DOHH2 (cell line): Measurements from ENCODE around the gene PTPN18.

Source experiments
- EZH2phosphoT487 ChIP-seq: fragments of 200-600 bp; sonication (generic); IDR thresholded peaks from 2 replicates; pipeline ENCODE4 v1.6.1; 2017; ENCODE audit warnings: borderline replicate concordance, mild to moderate bottlenecking, antibody characterized with exemption, low read length, moderate library complexity, mixed read lengths
- TF ChIP-seq, protein P1 (sequence below): fragments of 200-600 bp; sonication (generic); IDR thresholded peaks from one replicate; pipeline ENCODE4 v1.5.1; 2014; ENCODE audit warnings: antibody characterized with exemption, mild to moderate bottlenecking, low read depth, low read length; ENCODE audit not compliant: poor library complexity, severe bottlenecking

DNA sequence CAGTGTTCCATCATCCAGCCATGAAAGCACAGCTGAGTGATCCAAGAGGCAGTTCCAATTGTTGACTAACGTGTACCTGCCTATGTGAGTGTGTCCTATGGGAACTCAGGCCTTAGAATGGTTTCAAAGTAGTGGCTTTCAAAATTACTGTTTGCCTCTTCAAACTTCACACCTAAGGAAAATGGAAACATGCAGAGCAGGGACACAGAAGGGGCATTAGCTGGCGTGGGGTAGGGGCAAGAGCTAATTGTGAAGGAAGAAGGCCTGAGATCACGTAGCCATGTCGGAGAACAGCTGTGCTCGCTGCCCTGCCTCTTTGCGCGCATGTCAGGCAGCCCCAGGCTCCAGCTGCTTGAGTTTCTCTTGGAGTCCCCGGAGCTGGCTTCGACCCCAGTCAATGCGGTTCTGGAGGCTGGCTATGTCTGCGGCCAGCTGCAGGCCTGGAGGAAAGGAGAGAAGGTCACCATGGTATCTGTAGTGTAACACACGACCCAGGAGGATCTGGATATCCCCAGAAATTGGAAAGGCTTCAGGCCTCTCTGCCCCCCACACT, 17.0 kb upstream of the PTPN18 start:
- TF ChIP-seq, protein P1, sequence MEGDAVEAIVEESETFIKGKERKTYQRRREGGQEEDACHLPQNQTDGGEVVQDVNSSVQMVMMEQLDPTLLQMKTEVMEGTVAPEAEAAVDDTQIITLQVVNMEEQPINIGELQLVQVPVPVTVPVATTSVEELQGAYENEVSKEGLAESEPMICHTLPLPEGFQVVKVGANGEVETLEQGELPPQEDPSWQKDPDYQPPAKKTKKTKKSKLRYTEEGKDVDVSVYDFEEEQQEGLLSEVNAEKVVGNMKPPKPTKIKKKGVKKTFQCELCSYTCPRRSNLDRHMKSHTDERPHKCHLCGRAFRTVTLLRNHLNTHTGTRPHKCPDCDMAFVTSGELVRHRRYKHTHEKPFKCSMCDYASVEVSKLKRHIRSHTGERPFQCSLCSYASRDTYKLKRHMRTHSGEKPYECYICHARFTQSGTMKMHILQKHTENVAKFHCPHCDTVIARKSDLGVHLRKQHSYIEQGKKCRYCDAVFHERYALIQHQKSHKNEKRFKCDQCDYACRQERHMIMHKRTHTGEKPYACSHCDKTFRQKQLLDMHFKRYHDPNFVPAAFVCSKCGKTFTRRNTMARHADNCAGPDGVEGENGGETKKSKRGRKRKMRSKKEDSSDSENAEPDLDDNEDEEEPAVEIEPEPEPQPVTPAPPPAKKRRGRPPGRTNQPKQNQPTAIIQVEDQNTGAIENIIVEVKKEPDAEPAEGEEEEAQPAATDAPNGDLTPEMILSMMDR, result no peak
- TF ChIP-seq EZH2phosphoT487, result no peak
